Epithelial cell of proximal tubule (primary cell): ENCODE measurements around the gene DERL2. TPM values are rescaled to one million over a fixed set of nuclear protein-coding genes. Genes with fewer than 3 reads are reported as not detected.
"Not testable (repeated sequence)": the region's sequence is repeated elsewhere in the genome, so short reads cannot be mapped to it uniquely, and the experiment has no call there.

Experiments
- DNase-seq: peaks from one replicate; pipeline ENCODE4 v3.0.0-alpha.2; 2011; ENCODE audit warnings: low read depth
- H3K4me3 ChIP-seq: 2 replicates; pipeline ENCODE4 v1.5.1; 2011; ENCODE audit warnings: low read depth, mild to moderate bottlenecking, low read length
- total RNA-seq: library from RNA; depleted of rRNA; stranded (reverse); fragments of >200 nt; gene quantifications from 2 replicates; pipeline ENCODE4 v1.2.3, GENCODE V29; 2015
- TF ChIP-seq, protein P1 (sequence below): conservative IDR thresholded peaks from 2 replicates; pipeline ENCODE4 v1.5.1; 2012; ENCODE audit warnings: low read depth, mild to moderate bottlenecking, low read length

The DERL2 gene
- total RNA-seq, 1 donor from 2014 or later: 21.4 TPM

DNA sequence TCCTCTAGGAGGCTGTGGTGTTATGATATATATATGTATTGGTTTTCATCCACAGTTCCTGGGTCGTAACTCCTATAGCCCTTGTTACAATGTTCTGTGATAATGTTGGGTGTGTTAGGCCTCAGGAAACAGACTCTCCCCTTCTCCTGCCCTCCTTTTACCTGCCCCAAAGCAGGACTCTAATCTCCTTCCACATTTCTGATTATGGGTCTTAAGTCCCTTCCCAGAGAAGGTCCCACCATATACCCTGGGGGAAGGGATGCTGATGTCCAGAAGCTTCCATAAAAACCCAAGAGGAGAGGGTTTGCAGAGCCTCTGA lies 46.6 kb downstream of the DERL2 start:
- DNase-seq: no peak
- TF ChIP-seq, protein P1, sequence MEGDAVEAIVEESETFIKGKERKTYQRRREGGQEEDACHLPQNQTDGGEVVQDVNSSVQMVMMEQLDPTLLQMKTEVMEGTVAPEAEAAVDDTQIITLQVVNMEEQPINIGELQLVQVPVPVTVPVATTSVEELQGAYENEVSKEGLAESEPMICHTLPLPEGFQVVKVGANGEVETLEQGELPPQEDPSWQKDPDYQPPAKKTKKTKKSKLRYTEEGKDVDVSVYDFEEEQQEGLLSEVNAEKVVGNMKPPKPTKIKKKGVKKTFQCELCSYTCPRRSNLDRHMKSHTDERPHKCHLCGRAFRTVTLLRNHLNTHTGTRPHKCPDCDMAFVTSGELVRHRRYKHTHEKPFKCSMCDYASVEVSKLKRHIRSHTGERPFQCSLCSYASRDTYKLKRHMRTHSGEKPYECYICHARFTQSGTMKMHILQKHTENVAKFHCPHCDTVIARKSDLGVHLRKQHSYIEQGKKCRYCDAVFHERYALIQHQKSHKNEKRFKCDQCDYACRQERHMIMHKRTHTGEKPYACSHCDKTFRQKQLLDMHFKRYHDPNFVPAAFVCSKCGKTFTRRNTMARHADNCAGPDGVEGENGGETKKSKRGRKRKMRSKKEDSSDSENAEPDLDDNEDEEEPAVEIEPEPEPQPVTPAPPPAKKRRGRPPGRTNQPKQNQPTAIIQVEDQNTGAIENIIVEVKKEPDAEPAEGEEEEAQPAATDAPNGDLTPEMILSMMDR: no peak
- peak overlapping the region; percentile 80 for H3K4me3 ChIP-seq

DNA sequence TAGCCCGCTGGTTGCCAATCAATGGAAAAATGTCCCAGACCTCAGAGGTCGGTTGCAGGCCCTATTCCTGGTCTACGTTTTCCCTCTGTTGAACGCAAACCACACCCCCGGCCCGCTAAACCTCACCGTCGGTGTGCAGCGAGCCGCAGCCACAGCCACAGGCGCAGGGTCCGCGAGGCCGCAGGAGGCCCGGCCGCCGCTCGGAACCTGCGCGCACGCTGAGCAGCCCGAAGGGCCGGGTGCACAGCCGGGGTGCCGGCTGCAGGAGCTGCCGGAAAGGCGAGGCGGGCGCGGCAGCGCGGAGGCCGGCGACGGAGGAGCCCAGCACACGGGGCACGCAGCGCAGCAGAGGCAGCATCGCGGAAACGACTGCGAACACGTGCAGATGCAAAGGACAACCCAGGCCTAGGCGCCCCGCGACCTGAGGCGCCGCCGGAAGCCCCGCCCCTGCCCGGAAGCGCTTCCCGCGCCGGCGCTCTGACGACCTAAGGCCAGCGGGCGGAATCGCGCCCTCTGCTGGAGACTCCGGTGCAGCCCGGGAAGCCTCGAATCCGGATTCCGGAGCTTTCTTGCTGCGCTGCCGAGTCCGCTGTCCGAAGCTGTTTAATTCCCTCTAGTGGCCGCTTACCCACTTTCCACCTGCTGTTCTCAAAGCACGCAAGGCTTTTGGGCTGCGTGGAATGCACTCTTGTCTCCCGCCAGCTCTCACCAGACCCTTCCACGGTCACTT lies 47.1 kb downstream of the DERL2 start, which contains the start of gene C1QBP:
Gene C1QBP (minus strand): TSS at position 440 of the 730 bp plus-strand sequence. CDS start 82 bp downstream, at position 358.
- TF ChIP-seq, protein P1: peak; percentile 92
- peak within 1 kb of the TSS; percentile 80 for H3K4me3 ChIP-seq
- DNase-seq: peak; percentile 47

DNA sequence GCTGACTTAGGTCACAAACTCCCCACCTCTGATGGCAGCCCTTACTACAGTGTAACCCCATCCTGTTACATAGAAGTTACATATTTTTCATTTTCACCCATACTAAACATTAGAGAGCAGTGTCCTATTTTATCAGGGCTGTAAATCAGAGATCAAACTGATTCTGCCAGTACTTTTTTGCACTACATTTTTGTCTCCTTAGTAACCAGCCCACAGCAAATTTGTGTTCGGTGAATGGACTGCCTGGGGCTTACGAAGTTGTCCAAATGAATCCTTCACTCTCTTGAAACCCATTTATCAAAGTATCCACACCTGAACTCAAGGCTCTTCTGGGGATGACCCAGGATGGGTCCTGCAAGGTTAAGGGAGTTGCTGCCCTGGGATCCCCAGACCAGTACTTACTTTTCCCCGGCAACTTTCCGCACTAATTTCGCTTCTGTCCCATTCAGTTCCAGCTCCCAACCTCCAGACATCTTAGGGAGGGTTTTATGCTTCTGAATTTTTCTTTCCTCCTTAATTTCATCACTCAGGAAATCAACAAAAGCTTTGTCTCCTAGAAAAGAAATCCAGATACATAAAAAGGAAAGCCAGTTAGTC lies 48.2 kb downstream of the DERL2 start:
- DNase-seq: no peak
- TF ChIP-seq, protein P1: no peak

DNA sequence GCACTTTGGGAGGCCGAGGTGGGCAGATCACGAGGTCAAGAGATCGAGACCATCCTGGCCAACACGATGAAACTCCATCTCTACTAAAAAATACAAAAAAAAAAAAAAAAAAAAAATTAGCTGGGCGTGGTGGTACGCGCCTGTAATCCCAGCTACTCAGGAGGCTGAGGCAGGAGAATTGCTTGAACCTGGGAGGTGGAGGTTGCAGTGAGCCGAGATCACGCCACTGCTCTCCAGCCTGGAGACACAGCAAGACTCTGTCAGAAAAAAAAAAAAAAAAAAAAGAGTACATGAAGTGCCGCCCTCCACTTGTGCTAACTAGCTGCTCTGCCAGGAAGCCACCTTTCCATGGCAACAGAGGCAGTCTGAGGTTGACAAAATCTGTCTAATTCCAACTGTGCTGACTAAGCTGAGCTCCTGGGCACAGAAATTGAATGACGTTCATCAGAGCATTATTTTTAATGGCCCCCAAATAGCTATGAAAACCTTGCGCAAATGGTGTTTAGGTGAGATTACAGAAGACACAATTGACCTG lies 50.1 kb downstream of the DERL2 start:
- not testable (repeated sequence) for H3K4me3 ChIP-seq, DNase-seq

More for the DNA sequence above, 48.2 kb downstream of the DERL2 start:
- H3K4me3 ChIP-seq: peak overlapping the region; percentile 80

DNA sequence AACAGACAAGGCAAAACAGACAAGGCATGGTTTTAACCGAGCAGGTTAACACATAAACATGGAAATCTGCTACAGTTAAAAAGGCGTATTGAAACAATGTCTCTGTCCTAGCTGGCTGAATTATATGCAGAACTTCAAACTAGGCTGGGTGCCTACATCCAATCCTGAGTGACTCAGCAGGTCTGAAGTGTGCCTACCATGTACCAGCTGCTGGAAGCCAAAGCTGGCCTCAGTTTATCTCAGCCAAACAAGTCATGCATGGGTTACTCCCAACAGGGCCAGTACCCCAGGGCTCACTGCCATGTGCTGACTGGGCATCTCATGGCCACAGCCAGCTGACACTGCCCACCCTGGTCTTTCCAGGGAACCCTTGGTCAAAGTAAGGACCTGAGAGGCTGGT lies 51.0 kb downstream of the DERL2 start:
- TF ChIP-seq, protein P1: no peak
- no peak for DNase-seq
- no peak overlapping the region for H3K4me3 ChIP-seq

DNA sequence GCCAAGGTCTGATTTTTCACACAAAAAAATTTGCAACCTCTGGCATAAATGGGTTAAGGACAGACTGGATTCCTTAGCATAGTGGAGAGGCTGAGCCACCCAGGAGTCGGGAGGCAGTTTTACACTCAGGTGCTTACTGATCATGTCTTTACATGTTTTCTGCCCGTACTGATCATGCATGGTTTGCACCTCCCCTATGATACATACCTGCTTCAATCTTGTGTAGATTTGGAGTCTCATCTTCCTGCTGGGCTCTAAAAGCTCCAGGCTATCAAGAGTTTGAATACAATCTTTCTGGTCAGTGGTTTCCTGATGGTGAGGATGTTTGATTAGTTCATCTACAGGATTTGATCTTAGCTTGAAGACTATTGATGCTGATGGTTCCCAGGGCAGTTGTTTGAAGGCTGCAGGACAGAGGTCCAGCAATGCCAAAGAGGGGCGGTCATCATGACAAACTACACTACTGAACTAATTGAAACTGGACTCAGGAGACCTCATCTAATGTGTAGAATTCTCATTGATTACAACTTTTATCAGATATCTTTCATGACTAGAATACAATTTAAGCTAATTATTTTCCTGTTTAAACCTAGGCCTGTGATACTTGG lies 53.9 kb downstream of the DERL2 start:
- DNase-seq: no peak
- TF ChIP-seq, protein P1: no peak
- H3K4me3 ChIP-seq: no peak overlapping the region

DNA sequence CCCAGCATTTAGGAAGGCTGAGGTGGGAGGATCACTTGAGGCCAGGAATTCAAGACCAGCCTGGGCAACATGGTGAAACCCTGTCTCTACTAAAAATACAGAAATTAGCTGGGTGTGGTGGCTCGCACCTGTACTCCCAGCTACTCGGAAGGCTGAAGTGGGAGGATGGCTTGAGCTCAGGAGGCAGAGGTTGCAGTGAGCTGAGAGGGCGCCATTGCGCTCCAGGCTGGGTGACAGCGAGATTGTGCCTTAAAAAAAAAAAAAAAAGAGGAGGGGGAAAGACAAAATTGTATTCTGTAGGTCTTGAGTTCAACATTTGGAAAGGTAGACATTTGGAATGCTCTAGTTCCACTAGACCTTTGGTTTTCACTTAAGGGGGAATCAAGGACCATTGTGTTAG lies 54.7 kb downstream of the DERL2 start:
- DNase-seq, H3K4me3 ChIP-seq: not testable (repeated sequence)
